H1 (cell line): ENCODE measurements around the gene CEP192. TPM values are rescaled to one million over a fixed set of nuclear protein-coding genes. Genes with fewer than 3 reads are reported as not detected.

Experiments
- CTCF ChIA-PET: fragments of 300-600 bp; sonication (Branson Sonifier 250); formaldehyde crosslinking; loops from one replicate; lab custom pipeline; 2021; ENCODE audit not compliant: partially characterized antibody; lab: Charles Lee
- POLR2A ChIA-PET: fragments of 300-600 bp; sonication (Branson Sonifier 250); formaldehyde crosslinking; loops from one replicate; lab custom pipeline; 2021; ENCODE audit warnings: inconsistent platforms; ENCODE audit not compliant: partially characterized antibody; lab: Charles Lee
- DNase-seq, 2 experiments: peaks; one replicate each; pipeline versions ENCODE4 v3.0.0 to v3.0.0-alpha.2; 2010 to 2022; ENCODE audit warnings: low spot score in 2 of 2, low read depth in 1 of 2, mixed read lengths in 1 of 2
- FAIRE-seq: peaks from 2 replicates; lab custom pipeline; 2011; peaks lifted over from hg19 to GRCh38; lab: Jason Lieb, UNC
- H2AFZ ChIP-seq: 2 replicates; pipeline ENCODE4 v1.8.1; 2012; ENCODE audit warnings: low read length, inconsistent platforms
- H2AK5ac ChIP-seq: 2 replicates; pipeline ENCODE4 v1.6.1; 2013; ENCODE audit warnings: low read depth, low read length
- H2BK120ac ChIP-seq: replicated peaks from 2 replicates; pipeline ENCODE3; 2013; ENCODE audit warnings: low read depth, low read length, inconsistent platforms
- H2BK12ac ChIP-seq: 2 replicates; pipeline ENCODE4 v1.6.1; 2013; ENCODE audit warnings: low read depth, low read length
- H2BK15ac ChIP-seq: 2 replicates; pipeline ENCODE4 v1.6.1; 2013; ENCODE audit warnings: low read length
- H2BK20ac ChIP-seq: 2 replicates; pipeline ENCODE4 v1.6.1; 2013; ENCODE audit warnings: low read length
- H2BK5ac ChIP-seq: 2 replicates; pipeline ENCODE4 v1.6.1; 2013; ENCODE audit warnings: low read depth, low read length
- H3K14ac ChIP-seq: 2 replicates; pipeline ENCODE4 v1.6.1; 2013; ENCODE audit warnings: inconsistent platforms; ENCODE audit not compliant: insufficient read length
- H3K18ac ChIP-seq: 2 replicates; pipeline ENCODE4 v1.6.1; 2013; ENCODE audit warnings: low read length; ENCODE audit errors: extremely low read depth
- H3K23ac ChIP-seq: 2 replicates; pipeline ENCODE4 v1.6.1; 2013; ENCODE audit warnings: inconsistent platforms; ENCODE audit not compliant: insufficient read length
- H3K23me2 ChIP-seq: 2 replicates; pipeline ENCODE4 v1.6.1; 2013; ENCODE audit warnings: low read depth, low read length
- H3K27ac ChIP-seq: 2 replicates; pipeline ENCODE4 v1.6.1; 2011; ENCODE audit warnings: low read depth, low read length, inconsistent platforms
- H3K27me3 ChIP-seq, 4 experiments: replicated peaks in 1 of 4; 1 replicate in 1 of 4; 2 replicates in 3 of 4; pipeline versions ENCODE4 v1.6.1 to v1.8.1; 2011 to 2013; ENCODE audit warnings: low read length in 3 of 4, mild to moderate bottlenecking in 3 of 4, inconsistent platforms in 2 of 4, mixed read lengths in 2 of 4, moderate library complexity in 1 of 4; ENCODE audit not compliant: control insufficient read depth in 3 of 4, insufficient read depth in 3 of 4; ENCODE audit errors: extremely low read depth in 1 of 4
- H3K36me3 ChIP-seq, 4 experiments: 2 replicates each; pipeline versions ENCODE4 v1.6.1 to v1.8.1; 2011 to 2013; ENCODE audit warnings: mild to moderate bottlenecking in 4 of 4, low read length in 3 of 4, moderate library complexity in 2 of 4, control low read depth in 1 of 4, inconsistent platforms in 1 of 4; ENCODE audit not compliant: insufficient read depth in 4 of 4, control insufficient read depth in 2 of 4
- H3K4ac ChIP-seq: replicated peaks from 2 replicates; pipeline ENCODE3; 2013; ENCODE audit warnings: low read length, low read depth, mixed read lengths, inconsistent platforms; ENCODE audit not compliant: insufficient read length
- H3K4me1 ChIP-seq, 4 experiments: replicated peaks in 1 of 4; 1 replicate in 1 of 4; 2 replicates in 3 of 4; pipeline versions ENCODE4 v1.6.1 to v1.8.1; 2011 to 2013; ENCODE audit warnings: low read length in 3 of 4, inconsistent platforms in 2 of 4, mixed read lengths in 1 of 4; ENCODE audit not compliant: insufficient read depth in 4 of 4, control insufficient read depth in 3 of 4
- H3K4me2 ChIP-seq, 2 experiments: 2 replicates each; pipeline versions ENCODE4 v1.6.1 to v1.8.1; 2011 to 2013; ENCODE audit warnings: low read depth in 2 of 2, low read length in 2 of 2, control low read depth in 1 of 2, inconsistent platforms in 1 of 2, mild to moderate bottlenecking in 1 of 2; ENCODE audit not compliant: insufficient read depth in 1 of 2
- H3K4me3 ChIP-seq, 4 experiments: fragments of 200-600, 300-600 bp in 1 of 4; sonication (generic), shearing (Covaris generic), sonication (Bioruptor Twin) in 1 of 4; 2 replicates each; pipeline versions ENCODE4 v1.5.1 to v1.8.1; 2011 to 2016; ENCODE audit warnings: low read length in 4 of 4, low read depth in 3 of 4, control low read depth in 2 of 4, inconsistent platforms in 2 of 4, mild to moderate bottlenecking in 2 of 4, mixed read lengths in 1 of 4, moderate library complexity in 1 of 4; ENCODE audit not compliant: insufficient read depth in 2 of 4; ENCODE audit errors: extremely low read depth in 1 of 4
- H3K56ac ChIP-seq: replicated peaks from 2 replicates; pipeline ENCODE3; 2013; ENCODE audit warnings: low read depth, mild to moderate bottlenecking, mixed read lengths, low read length, inconsistent platforms; ENCODE audit not compliant: insufficient read length
- H3K79me1 ChIP-seq: 2 replicates; pipeline ENCODE4 v1.6.1; 2013; ENCODE audit warnings: low read depth, low read length, control low read depth
- H3K79me2 ChIP-seq, 2 experiments: 2 replicates each; pipeline versions ENCODE4 v1.6.1 to v1.8.1; 2012 to 2013; ENCODE audit warnings: low read length in 2 of 2, mild to moderate bottlenecking in 2 of 2, inconsistent platforms in 1 of 2; ENCODE audit not compliant: insufficient read depth in 2 of 2, control insufficient read depth in 1 of 2
- H3K9ac ChIP-seq, 4 experiments: replicated peaks in 1 of 4; 1 replicate in 1 of 4; 2 replicates in 3 of 4; pipeline versions ENCODE4 v1.6.1 to v1.8.1; 2011 to 2013; ENCODE audit warnings: low read depth in 3 of 4, low read length in 3 of 4, control low read depth in 2 of 4, mild to moderate bottlenecking in 2 of 4, moderate library complexity in 2 of 4, inconsistent platforms in 1 of 4; ENCODE audit errors: extremely low read depth in 1 of 4
- H3K9me3 ChIP-seq, 2 experiments: 2 replicates each; pipeline versions ENCODE4 v1.6.1 to v1.8.1; 2012 to 2013; ENCODE audit warnings: mild to moderate bottlenecking in 2 of 2, moderate library complexity in 2 of 2, control low read depth in 1 of 2, inconsistent platforms in 1 of 2, low read depth in 1 of 2, low read length in 1 of 2, mixed read lengths in 1 of 2; ENCODE audit not compliant: insufficient read depth in 2 of 2
- H4K20me1 ChIP-seq, 2 experiments: replicated peaks in 1 of 2; 2 replicates each; pipeline versions ENCODE3 to v1.8.1; 2011 to 2013; ENCODE audit warnings: inconsistent platforms in 2 of 2, low read length in 2 of 2, mild to moderate bottlenecking in 1 of 2; ENCODE audit not compliant: insufficient read depth in 2 of 2, control insufficient read depth in 1 of 2
- H4K5ac ChIP-seq: 2 replicates; pipeline ENCODE4 v1.6.1; 2013; ENCODE audit warnings: low read length, low read depth, mixed read lengths, inconsistent platforms; ENCODE audit not compliant: insufficient read length
- H4K8ac ChIP-seq: 2 replicates; pipeline ENCODE4 v1.8.0; 2013; ENCODE audit warnings: mild to moderate bottlenecking, moderate library complexity, low read length, inconsistent platforms; ENCODE audit not compliant: insufficient read depth; ENCODE audit errors: extremely low read depth
- H4K91ac ChIP-seq: replicated peaks from 2 replicates; pipeline ENCODE3; 2013; ENCODE audit warnings: low read length, mixed read lengths, inconsistent platforms; ENCODE audit not compliant: insufficient read length
- BCL11A ChIP-seq, 2 experiments: IDR thresholded peaks; one replicate each; pipeline ENCODE4 v1.6.1; 2011; ENCODE audit warnings: low read depth in 2 of 2, low read length in 2 of 2, mild to moderate bottlenecking in 2 of 2
- CBX5 ChIP-seq: fragments of 300-800, 300-1000 bp; sonication (generic); IDR thresholded peaks from 2 replicates; pipeline ENCODE4 v1.7.1; 2016; ENCODE audit warnings: antibody characterized with exemption, low read length, low read depth
- CEBPB ChIP-seq: IDR thresholded peaks from 2 replicates; pipeline ENCODE4 v1.6.1; 2012; ENCODE audit warnings: low read depth, low read length
- CHD1 ChIP-seq: IDR thresholded peaks from 2 replicates; pipeline ENCODE4 v1.6.1; 2012; ENCODE audit warnings: low read depth, low read length, improper control_type of control experiment
- CTBP2 ChIP-seq: IDR thresholded peaks from 2 replicates; pipeline ENCODE4 v1.7.0; 2011; ENCODE audit warnings: borderline replicate concordance, mild to moderate bottlenecking, moderate library complexity, mixed read lengths, low read length; ENCODE audit not compliant: insufficient read depth, insufficient read length
- EGR1 ChIP-seq: IDR thresholded peaks from 2 replicates; pipeline ENCODE4 v1.6.1; 2011; ENCODE audit warnings: low read depth, low read length, borderline replicate concordance
- FOSL1 ChIP-seq: IDR thresholded peaks from 2 replicates; pipeline ENCODE4 v1.6.1; 2011; ENCODE audit warnings: mild to moderate bottlenecking, low read depth, low read length, moderate library complexity; ENCODE audit not compliant: insufficient read depth
- KDM1A ChIP-seq: fragments of 200-600, 300-600 bp; sonication (generic); IDR thresholded peaks from 2 replicates; pipeline ENCODE4 v1.7.1; 2016; ENCODE audit warnings: mild to moderate bottlenecking, low read length, borderline replicate concordance
- NRF1 ChIP-seq: IDR thresholded peaks from 2 replicates; pipeline ENCODE4 v1.6.1; 2011; ENCODE audit warnings: mild to moderate bottlenecking, low read depth, low read length, improper control_type of control experiment
- POLR2AphosphoS5 ChIP-seq: IDR thresholded peaks from 2 replicates; pipeline ENCODE4 v1.6.1; 2011; ENCODE audit warnings: low read depth, low read length
- SIX5 ChIP-seq: IDR thresholded peaks from 2 replicates; pipeline ENCODE4 v1.6.1; 2011; ENCODE audit warnings: mild to moderate bottlenecking, low read depth, low read length
- SP1 ChIP-seq: IDR thresholded peaks from 2 replicates; pipeline ENCODE4 v1.6.1; 2011; ENCODE audit warnings: low read depth, low read length
- SP2 ChIP-seq: IDR thresholded peaks from 2 replicates; pipeline ENCODE4 v1.6.1; 2012; ENCODE audit warnings: mild to moderate bottlenecking, low read length, inconsistent platforms
- SP4 ChIP-seq: IDR thresholded peaks from 2 replicates; pipeline ENCODE4 v1.6.1; 2012; ENCODE audit warnings: low read length, inconsistent platforms
- SUZ12 ChIP-seq: fragments of 200-600 bp; sonication (generic); IDR thresholded peaks from 2 replicates; pipeline ENCODE4 v1.6.1; 2012; ENCODE audit warnings: mild to moderate bottlenecking, inconsistent platforms, low read length, moderate library complexity, mixed read lengths
- TAF7 ChIP-seq: optimal IDR thresholded peaks from 2 replicates; pipeline ENCODE3; 2011; ENCODE audit warnings: low read depth, mild to moderate bottlenecking, inconsistent platforms, low read length, moderate library complexity, borderline replicate concordance
- WGBS, 2 experiments: shearing (Covaris generic) in 1 of 2; methylation state at CpG; one replicate each; pipeline versions ENCODE4 v1.1.6 to v1.1.7; 2013 to 2015; ENCODE audit warnings: low lambda C conversion rate in 2 of 2, mixed read lengths in 2 of 2, inconsistent platforms in 1 of 2, low coverage in 1 of 2, missing lambda C conversion rate in 1 of 2; ENCODE audit not compliant: insufficient replicate concordance in 2 of 2, insufficient coverage in 1 of 2, insufficient read length in 1 of 2; ENCODE audit errors: extremely low coverage in 1 of 2, missing lambda C conversion rate in 1 of 2; 5-methylcytosine and 5-hydroxymethylcytosine counted together
- polyA plus RNA-seq, 7 experiments: library from polyadenylated mRNA; depleted of rRNA in 3 of 7; stranded (reverse) in 5 of 7; unstranded in 2 of 7; fragments of >200 nt in 5 of 7; fragments of 200-250 nt in 2 of 7; gene quantifications; 1 replicate in 5 of 7; 2 replicates in 1 of 7; 4 replicates in 1 of 7; pipeline versions ENCODE4 v1.2.1 to v1.2.3, GENCODE V29; 2011 to 2013; ENCODE audit warnings: missing spikeins in 2 of 7, mixed read lengths in 2 of 7
- total RNA-seq: library from RNA; stranded (reverse); fragmentation: NEBNext Ultra II Directional; extraction: Animal tissue kit (Norgen Biotek cat#: 25700); gene quantifications from 2 replicates; pipeline ENCODE4 v1.2.1, GENCODE V29; 2021

CEP192 gene
- total and polyA plus RNA-seq, 2 of the 8 experiments (the other 6 are each of a cell fraction or from before 2014, with no cell fraction given) = 13.4 to 23.1 TPM

GRCh38 chr18:13014818-13015217 is 23.7 kb downstream of the CEP192 start:
- CTCF ChIA-PET = interaction anchor here (1.1 to 1.4 kb wide), 2 partner anchors 10 to 128 kb away, joined by 4 read pairs; no protein-coding TSS in a partner anchor
- TF ChIP-seq SP2 = no peak
- TF ChIP-seq SP4 = no peak
- TF ChIP-seq SP1 = no peak
- TF ChIP-seq CEBPB = no peak
- no peak for TF ChIP-seq SIX5
- TF ChIP-seq TAF7 = no peak
- no peak for TF ChIP-seq SUZ12
- TF ChIP-seq NRF1 = no peak
- no peak for TF ChIP-seq KDM1A
- no peak for TF ChIP-seq POLR2AphosphoS5
- no peak for TF ChIP-seq CTBP2
- no peak for TF ChIP-seq FOSL1
- TF ChIP-seq CBX5 = no peak
- TF ChIP-seq EGR1 = no peak
- TF ChIP-seq CHD1 = no peak
- no peak for TF ChIP-seq BCL11A (IDR thresholded peaks at IDR 0.05; ENCODE audit: low read depth in 2 of 2, low read length in 2 of 2)

More at GRCh38 chr18:13014818-13015217, 23.7 kb downstream of the CEP192 start:
- no peak overlapping the region for H4K91ac ChIP-seq
- H4K8ac ChIP-seq = no peak overlapping the region
- FAIRE-seq (no peak), DNase-seq (no peak)
- no peak overlapping the region for H3K23ac ChIP-seq
- no peak overlapping the region for H2BK120ac ChIP-seq
- no peak overlapping the region for H3K4ac ChIP-seq
- H3K4me3 ChIP-seq = no peak overlapping the region
- no peaks in the 10 kb centered on the region for H3K79me1 ChIP-seq
- no peak overlapping the region for H3K4me2 ChIP-seq
- no peak overlapping the region for H4K5ac ChIP-seq
- H3K27me3 ChIP-seq = no peaks in the 10 kb centered on the region
- H3K18ac ChIP-seq = no peak overlapping the region
- no peak overlapping the region for H3K56ac ChIP-seq
- no peaks in the 10 kb centered on the region for H3K23me2 ChIP-seq
- peaks cover 11 to 56% (median 24%) of the 10 kb centered on the region in 4 experiments; a peak in 7 of 8 replicates for H3K36me3 ChIP-seq
- no peak overlapping the region for H3K27ac ChIP-seq
- H2BK20ac ChIP-seq = no peak overlapping the region
- no peak overlapping the region for H3K9ac ChIP-seq
- no peaks in the 10 kb centered on the region for H3K9me3 ChIP-seq
- no peak overlapping the region for H2AK5ac ChIP-seq
- H3K4me1 ChIP-seq = no peaks in the 10 kb centered on the region
- no peak overlapping the region for H2AFZ ChIP-seq
- no peaks in the 10 kb centered on the region for H3K79me2 ChIP-seq
- no peak overlapping the region for H2BK15ac ChIP-seq
- H2BK5ac ChIP-seq = no peak overlapping the region
- no peak overlapping the region for H2BK12ac ChIP-seq
- POLR2A ChIA-PET = interaction anchor here (1.3 kb wide), 1 partner anchor 24 kb away, joined by 3 read pairs; the partner anchor contains the start of gene CEP192
- 69% methylated on average over 4 of the region's 4 CpGs; no CpG with 5 or more reads in 1 of the 2 experiments for WGBS, 2 experiments
- H4K20me1 ChIP-seq = peaks cover 0 to 4% of the 10 kb centered on the region in 2 experiments
- H3K14ac ChIP-seq = no peak overlapping the region
